OCI-LY7 (cell line): ENCODE measurements around the gene ARHGAP30.

Experiments used
- EZH2phosphoT487 ChIP-seq: fragments of 200-600 bp; sonication (generic); IDR thresholded peaks from 2 replicates; pipeline ENCODE4 v1.6.1; 2018; ENCODE audit warnings: low read depth, borderline replicate concordance, mild to moderate bottlenecking, mixed run types, antibody characterized with exemption, low read length, moderate library complexity, mixed read lengths
- TF ChIP-seq, protein P1 (sequence below): fragments of 200-600 bp; sonication (generic); conservative IDR thresholded peaks from 2 replicates; pipeline ENCODE4 v1.5.1; 2014; ENCODE audit warnings: mild to moderate bottlenecking, antibody characterized with exemption, low read length, moderate library complexity, mixed read lengths

DNA sequence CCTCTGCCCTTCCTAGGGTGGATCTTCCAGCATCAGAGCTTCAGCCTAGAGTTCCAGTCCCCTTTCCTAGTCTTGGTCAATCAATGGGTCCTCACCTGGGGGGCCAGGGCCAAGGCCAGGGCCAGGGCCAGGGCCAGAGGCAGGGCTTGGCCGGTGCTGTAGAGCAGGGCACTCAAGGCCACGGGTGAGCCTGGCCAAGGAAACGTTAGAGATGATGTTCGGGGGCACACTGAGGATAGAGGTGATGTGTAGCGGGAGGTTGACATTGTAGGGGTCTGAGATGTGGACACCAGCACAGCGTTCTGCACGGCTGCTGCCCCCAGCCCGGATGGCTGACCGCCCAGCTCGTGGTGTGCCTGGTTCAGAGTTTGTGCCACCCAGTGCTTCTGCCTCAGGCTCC, 18.5 kb downstream of the ARHGAP30 start:
- TF ChIP-seq, protein P1, sequence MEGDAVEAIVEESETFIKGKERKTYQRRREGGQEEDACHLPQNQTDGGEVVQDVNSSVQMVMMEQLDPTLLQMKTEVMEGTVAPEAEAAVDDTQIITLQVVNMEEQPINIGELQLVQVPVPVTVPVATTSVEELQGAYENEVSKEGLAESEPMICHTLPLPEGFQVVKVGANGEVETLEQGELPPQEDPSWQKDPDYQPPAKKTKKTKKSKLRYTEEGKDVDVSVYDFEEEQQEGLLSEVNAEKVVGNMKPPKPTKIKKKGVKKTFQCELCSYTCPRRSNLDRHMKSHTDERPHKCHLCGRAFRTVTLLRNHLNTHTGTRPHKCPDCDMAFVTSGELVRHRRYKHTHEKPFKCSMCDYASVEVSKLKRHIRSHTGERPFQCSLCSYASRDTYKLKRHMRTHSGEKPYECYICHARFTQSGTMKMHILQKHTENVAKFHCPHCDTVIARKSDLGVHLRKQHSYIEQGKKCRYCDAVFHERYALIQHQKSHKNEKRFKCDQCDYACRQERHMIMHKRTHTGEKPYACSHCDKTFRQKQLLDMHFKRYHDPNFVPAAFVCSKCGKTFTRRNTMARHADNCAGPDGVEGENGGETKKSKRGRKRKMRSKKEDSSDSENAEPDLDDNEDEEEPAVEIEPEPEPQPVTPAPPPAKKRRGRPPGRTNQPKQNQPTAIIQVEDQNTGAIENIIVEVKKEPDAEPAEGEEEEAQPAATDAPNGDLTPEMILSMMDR = no peak
- no peak for TF ChIP-seq EZH2phosphoT487
